ENCODE data around the gene TXN.

Gene TXN

GRCh38 chr9:110288503-110288902 lies 32.2 kb upstream of the TXN start:
- no peaks in the 10 kb centered on the region for H3K4me1 ChIP-seq (ENCODE audit: insufficient read depth, low read length, severe bottlenecking)
- H3K79me2 ChIP-seq (ENCODE audit: insufficient read depth, low read length): no peaks in the 10 kb centered on the region
- no peaks in the 10 kb centered on the region for H3K36me3 ChIP-seq (ENCODE audit: insufficient read depth, low read length)
- H4K20me1 ChIP-seq (ENCODE audit: insufficient read depth, low read length): no peaks in the 10 kb centered on the region
- no peaks in the 10 kb centered on the region for H3K27me3 ChIP-seq (ENCODE audit: insufficient read depth, low read length)
- H3K27ac ChIP-seq (ENCODE audit: low read depth, low read length, poor library complexity, severe bottlenecking): no peak overlapping the region
- no peaks in the 10 kb centered on the region for H3F3A ChIP-seq (ENCODE audit: insufficient read depth, low read length)
- H3K9me2 ChIP-seq (ENCODE audit: low read depth, low read length): no peaks in the 10 kb centered on the region
- no peak for TF ChIP-seq EZH2 (IDR thresholded peaks at IDR 0.05; ENCODE audit: borderline replicate concordance, low read length)
- no peak overlapping the region for H2AFZ ChIP-seq (ENCODE audit: low read length)
- no peak overlapping the region for H3K9ac ChIP-seq (ENCODE audit: low read length)
- no peak overlapping the region for H3K4me2 ChIP-seq (ENCODE audit: low read length)
- no peak overlapping the region for H3K4me3 ChIP-seq (ENCODE audit: low read depth, low read length, poor library complexity, severe bottlenecking)
- H3K9me3 ChIP-seq (ENCODE audit: low read length): no peaks in the 10 kb centered on the region

- H3K36me3 ChIP-seq (ENCODE audit: insufficient read depth, low read length): no peaks in the 10 kb centered on the region
- no peak overlapping the region for H3K4me2 ChIP-seq (ENCODE audit: low read length)
- no peak overlapping the region for H3K27ac ChIP-seq (ENCODE audit: low read depth, low read length, poor library complexity, severe bottlenecking)
- no peaks in the 10 kb centered on the region for H3K9me3 ChIP-seq (ENCODE audit: low read length)
- TF ChIP-seq, protein P1, sequence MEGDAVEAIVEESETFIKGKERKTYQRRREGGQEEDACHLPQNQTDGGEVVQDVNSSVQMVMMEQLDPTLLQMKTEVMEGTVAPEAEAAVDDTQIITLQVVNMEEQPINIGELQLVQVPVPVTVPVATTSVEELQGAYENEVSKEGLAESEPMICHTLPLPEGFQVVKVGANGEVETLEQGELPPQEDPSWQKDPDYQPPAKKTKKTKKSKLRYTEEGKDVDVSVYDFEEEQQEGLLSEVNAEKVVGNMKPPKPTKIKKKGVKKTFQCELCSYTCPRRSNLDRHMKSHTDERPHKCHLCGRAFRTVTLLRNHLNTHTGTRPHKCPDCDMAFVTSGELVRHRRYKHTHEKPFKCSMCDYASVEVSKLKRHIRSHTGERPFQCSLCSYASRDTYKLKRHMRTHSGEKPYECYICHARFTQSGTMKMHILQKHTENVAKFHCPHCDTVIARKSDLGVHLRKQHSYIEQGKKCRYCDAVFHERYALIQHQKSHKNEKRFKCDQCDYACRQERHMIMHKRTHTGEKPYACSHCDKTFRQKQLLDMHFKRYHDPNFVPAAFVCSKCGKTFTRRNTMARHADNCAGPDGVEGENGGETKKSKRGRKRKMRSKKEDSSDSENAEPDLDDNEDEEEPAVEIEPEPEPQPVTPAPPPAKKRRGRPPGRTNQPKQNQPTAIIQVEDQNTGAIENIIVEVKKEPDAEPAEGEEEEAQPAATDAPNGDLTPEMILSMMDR (IDR thresholded peaks at IDR 0.05; ENCODE audit: low read length): no peak
- TF ChIP-seq EZH2 (IDR thresholded peaks at IDR 0.05; ENCODE audit: borderline replicate concordance, low read length): no peak
- H3K9me2 ChIP-seq (ENCODE audit: low read depth, low read length): no peaks in the 10 kb centered on the region
- H3K4me1 ChIP-seq (ENCODE audit: insufficient read depth, low read length, severe bottlenecking): no peaks in the 10 kb centered on the region
- H3K27me3 ChIP-seq (ENCODE audit: insufficient read depth, low read length): no peaks in the 10 kb centered on the region
- H3K9ac ChIP-seq (ENCODE audit: low read length): no peak overlapping the region
- no peaks in the 10 kb centered on the region for H3K79me2 ChIP-seq (ENCODE audit: insufficient read depth, low read length)
- H2AFZ ChIP-seq (ENCODE audit: low read length): no peak overlapping the region
- H3K4me3 ChIP-seq (ENCODE audit: low read depth, low read length, poor library complexity, severe bottlenecking): no peak overlapping the region
- H3F3A ChIP-seq (ENCODE audit: insufficient read depth, low read length): no peaks in the 10 kb centered on the region
- H4K20me1 ChIP-seq (ENCODE audit: insufficient read depth, low read length): no peaks in the 10 kb centered on the region
Observed at GRCh38 chr9:110287289-110287680, 31.0 kb upstream of the TXN start.

GRCh38 chr9:110284211-110284844 lies 28.0 kb upstream of the TXN start:
- no peaks in the 10 kb centered on the region for H3K4me1 ChIP-seq (ENCODE audit: insufficient read depth, low read length, severe bottlenecking)
- H3K27me3 ChIP-seq (ENCODE audit: insufficient read depth, low read length): peaks cover 2% of the 10 kb centered on the region; the same call in 1 of the 2 replicates
- H3K9ac ChIP-seq (ENCODE audit: low read length): no peak overlapping the region
- TF ChIP-seq, protein P1 (IDR thresholded peaks at IDR 0.05; ENCODE audit: low read length): no peak
- no peak for TF ChIP-seq EZH2 (IDR thresholded peaks at IDR 0.05; ENCODE audit: borderline replicate concordance, low read length)
- no peak overlapping the region for H3K27ac ChIP-seq (ENCODE audit: low read depth, low read length, poor library complexity, severe bottlenecking)
- H3K4me2 ChIP-seq (ENCODE audit: low read length): no peak overlapping the region
- no peaks in the 10 kb centered on the region for H3F3A ChIP-seq (ENCODE audit: insufficient read depth, low read length)
- H3K9me2 ChIP-seq (ENCODE audit: low read depth, low read length): no peaks in the 10 kb centered on the region
- no peaks in the 10 kb centered on the region for H3K36me3 ChIP-seq (ENCODE audit: insufficient read depth, low read length)
- no peaks in the 10 kb centered on the region for H4K20me1 ChIP-seq (ENCODE audit: insufficient read depth, low read length)
- H2AFZ ChIP-seq (ENCODE audit: low read length): no peak overlapping the region
- no peaks in the 10 kb centered on the region for H3K9me3 ChIP-seq (ENCODE audit: low read length)
- no peaks in the 10 kb centered on the region for H3K79me2 ChIP-seq (ENCODE audit: insufficient read depth, low read length)
- no peak overlapping the region for H3K4me3 ChIP-seq (ENCODE audit: low read depth, low read length, poor library complexity, severe bottlenecking)

DNA sequence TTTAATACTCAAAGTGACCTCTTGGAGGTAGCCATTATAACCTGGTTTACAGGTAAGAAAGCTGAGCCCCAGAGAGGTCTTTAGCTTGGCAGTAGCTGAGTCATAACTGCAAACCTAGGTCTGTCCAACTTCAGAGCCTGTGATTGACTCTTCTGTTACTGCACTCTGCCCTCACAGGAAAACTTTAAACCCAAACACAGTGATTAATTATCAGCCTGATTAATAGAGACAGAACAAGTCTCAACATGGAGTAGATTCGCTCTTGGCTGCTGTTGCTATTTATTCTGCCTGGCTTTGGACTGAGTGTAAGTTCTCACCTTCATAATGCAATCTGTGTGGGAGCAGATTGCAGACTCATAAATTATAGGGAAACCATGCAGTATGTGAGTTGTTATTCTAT lies 27.4 kb upstream of the TXN start:
- TF ChIP-seq, protein P1 (IDR thresholded peaks at IDR 0.05; ENCODE audit: low read length): no peak
- TF ChIP-seq EZH2 (IDR thresholded peaks at IDR 0.05; ENCODE audit: borderline replicate concordance, low read length): no peak
- no peak overlapping the region for H2AFZ ChIP-seq (ENCODE audit: low read length)
- H3K9me2 ChIP-seq (ENCODE audit: low read depth, low read length): no peaks in the 10 kb centered on the region
- no peaks in the 10 kb centered on the region for H3K79me2 ChIP-seq (ENCODE audit: insufficient read depth, low read length)
- no peak overlapping the region for H3K4me2 ChIP-seq (ENCODE audit: low read length)
- no peak overlapping the region for H3K9ac ChIP-seq (ENCODE audit: low read length)
- H3K4me1 ChIP-seq (ENCODE audit: insufficient read depth, low read length, severe bottlenecking): no peaks in the 10 kb centered on the region
- H3K9me3 ChIP-seq (ENCODE audit: low read length): no peaks in the 10 kb centered on the region
- H3K36me3 ChIP-seq (ENCODE audit: insufficient read depth, low read length): no peaks in the 10 kb centered on the region
- peaks cover 5% of the 10 kb centered on the region; the same call in 1 of the 2 replicates for H3K27me3 ChIP-seq (ENCODE audit: insufficient read depth, low read length)
- no peaks in the 10 kb centered on the region for H3F3A ChIP-seq (ENCODE audit: insufficient read depth, low read length)
- H3K4me3 ChIP-seq (ENCODE audit: low read depth, low read length, poor library complexity, severe bottlenecking): no peak overlapping the region
- H3K27ac ChIP-seq (ENCODE audit: low read depth, low read length, poor library complexity, severe bottlenecking): no peak overlapping the region
- H4K20me1 ChIP-seq (ENCODE audit: insufficient read depth, low read length): no peaks in the 10 kb centered on the region
